ENCODE measurements around the gene COG3.

COG3 gene

GRCh38 chr13:45518525-45519245 lies 53.9 kb downstream of the COG3 start:
- TF ChIP-seq CTCF (IDR thresholded peaks at IDR 0.05; ENCODE audit: low read depth, low read length, missing control alignments): no peak
- H3K4me3 ChIP-seq (ENCODE audit: low read depth, low read length): no peak overlapping the region
- DNase-seq (ENCODE audit: low read depth): no peak

DNA sequence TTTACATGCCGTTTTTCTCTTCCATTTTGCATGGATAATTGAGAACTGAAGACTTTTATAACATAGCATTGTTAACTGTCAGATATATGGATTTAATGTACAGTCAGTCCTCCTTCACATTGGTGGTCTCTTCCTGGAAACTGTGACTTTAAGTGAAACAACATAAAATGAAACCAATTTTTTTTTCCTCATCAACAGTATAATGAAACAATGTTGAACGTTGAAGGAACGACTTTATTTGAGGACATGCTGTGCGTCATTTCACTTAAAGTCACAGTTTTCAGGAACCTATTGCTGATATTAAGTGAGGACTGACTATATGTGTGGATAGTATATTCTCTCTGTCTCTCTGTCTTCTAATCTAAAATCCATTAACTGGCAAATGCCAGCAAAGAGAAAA lies 54.8 kb downstream of the COG3 start:
- no peak overlapping the region for H3K4me3 ChIP-seq (ENCODE audit: low read depth, low read length)
- no peak for DNase-seq (ENCODE audit: low read depth)
- TF ChIP-seq CTCF (IDR thresholded peaks at IDR 0.05; ENCODE audit: low read depth, low read length, missing control alignments): no peak

DNA sequence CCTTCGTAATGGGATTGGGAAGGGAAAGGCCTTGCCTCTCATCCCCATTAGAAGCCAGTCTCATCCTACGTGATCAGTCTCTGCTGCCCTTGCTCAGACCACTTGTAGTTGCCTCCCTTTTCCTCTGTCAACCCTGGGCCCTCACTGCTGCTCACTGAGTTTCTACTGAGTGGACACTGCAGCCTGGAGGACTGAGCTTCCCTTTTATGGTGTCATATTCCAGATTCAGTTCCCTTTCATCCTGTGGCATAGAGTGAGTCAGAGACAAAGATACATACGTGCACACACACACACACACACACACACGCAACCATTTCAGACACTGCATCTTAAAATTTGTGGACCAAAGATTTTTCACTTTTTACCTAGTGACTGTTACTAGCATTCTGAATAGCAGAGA lies 56.6 kb downstream of the COG3 start:
- DNase-seq (ENCODE audit: low read depth): no peak
- no peak for TF ChIP-seq CTCF (IDR thresholded peaks at IDR 0.05; ENCODE audit: low read depth, low read length, missing control alignments)
- no peak overlapping the region for H3K4me3 ChIP-seq (ENCODE audit: low read depth, low read length)

DNA sequence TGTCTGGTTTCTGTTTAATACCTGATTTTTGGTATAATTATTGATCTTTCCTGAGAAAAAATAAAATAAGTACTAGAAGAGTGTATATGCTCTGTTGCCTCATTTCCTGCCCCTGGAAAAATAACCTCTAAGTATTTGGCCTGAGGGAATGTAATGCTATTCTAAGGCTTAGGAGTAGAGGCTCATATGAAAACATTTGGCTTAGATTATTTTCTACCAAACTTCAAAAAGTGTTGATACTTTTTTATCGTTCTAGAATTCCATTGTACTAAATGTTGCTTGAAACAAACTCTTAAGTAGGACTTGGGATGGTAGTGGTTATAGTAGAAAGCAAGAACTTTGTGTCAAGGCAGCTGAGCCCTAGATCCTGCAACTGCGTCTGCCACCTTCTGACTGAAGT lies 57.8 kb downstream of the COG3 start:
- no peak overlapping the region for H3K4me3 ChIP-seq (ENCODE audit: low read depth, low read length)
- TF ChIP-seq CTCF (IDR thresholded peaks at IDR 0.05; ENCODE audit: low read depth, low read length, missing control alignments): no peak
- DNase-seq (ENCODE audit: low read depth): no peak

- TF ChIP-seq CTCF (IDR thresholded peaks at IDR 0.05; ENCODE audit: low read depth, low read length, missing control alignments): no peak
- DNase-seq (ENCODE audit: low read depth): no peak
- no peak overlapping the region for H3K4me3 ChIP-seq (ENCODE audit: low read depth, low read length)
Measured at GRCh38 chr13:45527699-45528462, 63.1 kb downstream of the COG3 start.

DNA sequence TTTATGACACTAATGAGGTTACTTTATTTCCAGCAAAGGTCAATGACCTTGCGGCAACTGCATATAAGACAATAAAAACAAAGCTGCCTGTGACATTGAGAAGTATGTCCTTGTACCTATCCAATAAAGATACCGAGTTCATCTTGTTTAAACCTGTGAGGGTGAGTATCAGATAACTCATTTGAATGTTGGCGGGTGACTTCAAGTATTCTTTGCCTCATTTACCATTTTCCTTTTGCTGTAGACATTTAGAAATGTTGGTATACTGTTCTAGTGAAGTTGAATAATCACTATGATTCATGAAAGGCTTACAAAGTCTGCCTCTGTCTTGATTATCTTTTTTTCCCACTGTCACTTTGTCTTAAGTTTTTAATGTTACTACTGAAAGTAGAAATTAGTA lies 65.0 kb downstream of the COG3 start:
- no peak for TF ChIP-seq CTCF (IDR thresholded peaks at IDR 0.05; ENCODE audit: low read depth, low read length, missing control alignments)
- DNase-seq (ENCODE audit: low read depth): no peak
- H3K4me3 ChIP-seq (ENCODE audit: low read depth, low read length): no peak overlapping the region

Data from GM12864 (cell line).